B cell (primary cell): ENCODE data around the gene RETN. TPM values are rescaled to one million over a fixed set of nuclear protein-coding genes. Genes with fewer than 3 reads are reported as not detected.

ENCODE experiments used
- ATAC-seq: fragments of 200-7000 bp; cut with Tn5 transposase; one replicate; pipeline ENCODE4 v1.10.0; 2021; ENCODE audit warnings: low read depth, mild to moderate bottlenecking, moderate number of reproducible peaks, moderate library complexity
- CTCF ChIA-PET: fragments of 350-600 bp; sonication (Branson Sonifier 250); formaldehyde crosslinking; loops from one replicate; lab custom pipeline; 2021; ENCODE audit warnings: antibody characterized with exemption, inconsistent platforms; lab: Charles Lee
- POLR2A ChIA-PET: fragments of 350-600 bp; sonication (Branson Sonifier 250); formaldehyde crosslinking; loops from one replicate; lab custom pipeline; 2021; ENCODE audit warnings: antibody characterized with exemption; lab: Charles Lee
- DNase-seq: peaks from one replicate; pipeline ENCODE4 v3.0.0; 2013
- H2AFZ ChIP-seq: 2 replicates; pipeline ENCODE4 v1.6.1; 2012; ENCODE audit warnings: mild to moderate bottlenecking, low read depth, low read length; ENCODE audit not compliant: insufficient read depth, poor library complexity, severe bottlenecking
- H3K27ac ChIP-seq, 2 donors: 1 replicate in 1 of 2; 2 replicates in 1 of 2; pipeline ENCODE4 v1.5.1; 2012 to 2013; ENCODE audit warnings: low read length in 2 of 2, mild to moderate bottlenecking in 2 of 2, moderate library complexity in 1 of 2
- H3K27me3 ChIP-seq, 4 experiments: fragments of 200-600 bp in 1 of 4; sonication (generic) in 1 of 4; replicated peaks in 1 of 4; 1 replicate in 2 of 4; 2 replicates in 2 of 4; pipeline versions ENCODE4 v1.6.1 to v1.7.0; 2013 to 2016; ENCODE audit warnings: low read length in 3 of 4, mild to moderate bottlenecking in 2 of 4, mixed read lengths in 1 of 4, moderate library complexity in 1 of 4; ENCODE audit not compliant: insufficient read depth in 4 of 4, control insufficient read depth in 3 of 4; ENCODE audit errors: control extremely low read depth in 1 of 4
- H3K36me3 ChIP-seq, 2 experiments: replicated peaks in 1 of 2; 1 replicate in 1 of 2; 2 replicates in 1 of 2; pipeline versions ENCODE4 v1.6.1 to v1.7.1; 2013; ENCODE audit warnings: low read length in 1 of 2; ENCODE audit not compliant: insufficient read depth in 2 of 2, control insufficient read depth in 1 of 2; ENCODE audit errors: control extremely low read depth in 1 of 2, extremely low read depth in 1 of 2
- H3K4me1 ChIP-seq, 2 donors: fragments of 200-600 bp in 1 of 2; sonication (generic) in 1 of 2; 1 replicate in 1 of 2; 2 replicates in 1 of 2; pipeline versions ENCODE4 v1.5.1 to v1.6.1; 2013 to 2017; ENCODE audit warnings: low read length in 2 of 2; ENCODE audit not compliant: control insufficient read depth in 2 of 2, insufficient read depth in 2 of 2
- H3K4me2 ChIP-seq: replicated peaks from 2 replicates; pipeline ENCODE3; 2012; ENCODE audit warnings: mild to moderate bottlenecking, low read depth, low read length; ENCODE audit not compliant: poor library complexity, severe bottlenecking
- H3K4me3 ChIP-seq, 5 experiments: fragments of 200-600 bp in 1 of 5; sonication (generic) in 1 of 5; 1 replicate in 3 of 5; 2 replicates in 2 of 5; pipeline versions ENCODE4 v1.5.1 to v1.7.0; 2011 to 2016; ENCODE audit warnings: low read length in 4 of 5, mild to moderate bottlenecking in 4 of 5, low read depth in 2 of 5, control low read depth in 1 of 5, moderate library complexity in 1 of 5; ENCODE audit not compliant: insufficient read depth in 1 of 5; ENCODE audit errors: control extremely low read depth in 1 of 5, extremely low read depth in 1 of 5
- H3K79me2 ChIP-seq: fragments of 200-600 bp; sonication (generic); one replicate; pipeline ENCODE4 v1.6.0; 2016; ENCODE audit warnings: low read length; ENCODE audit not compliant: control insufficient read depth, insufficient read depth
- H3K9ac ChIP-seq: fragments of 200-600 bp; sonication (generic); 2 replicates; pipeline ENCODE4 v1.6.1; 2017; ENCODE audit warnings: mild to moderate bottlenecking, low read length, moderate library complexity
- H3K9me3 ChIP-seq, 3 donors: one replicate each; pipeline versions ENCODE4 v1.6.1 to v1.7.1; 2013; ENCODE audit warnings: low read length in 2 of 3; ENCODE audit not compliant: control insufficient read depth in 2 of 3, insufficient read depth in 1 of 3; ENCODE audit errors: control extremely low read depth in 1 of 3
- H4K20me1 ChIP-seq: 2 replicates; pipeline ENCODE4 v1.6.0; 2012; ENCODE audit warnings: mild to moderate bottlenecking, low read length; ENCODE audit not compliant: insufficient read depth, control insufficient read depth, poor library complexity, severe bottlenecking
- H3K27ac Mint-ChIP-seq: one replicate; pipeline ENCODE4 v1.8.0; 2021; ENCODE audit warnings: mixed read lengths
- H3K27me3 Mint-ChIP-seq: one replicate; pipeline ENCODE4 v1.8.0; 2021; ENCODE audit warnings: mixed read lengths
- H3K4me1 Mint-ChIP-seq: one replicate; pipeline ENCODE4 v1.8.0; 2021; ENCODE audit warnings: mixed read lengths
- H3K4me3 Mint-ChIP-seq: one replicate; pipeline ENCODE4 v1.8.0; 2021; ENCODE audit warnings: mixed read lengths
- H3K9me3 Mint-ChIP-seq: one replicate; pipeline ENCODE4 v1.8.0; 2022; ENCODE audit warnings: mixed read lengths; ENCODE audit not compliant: insufficient read depth
- CTCF ChIP-seq: fragments of 200-600 bp; IDR thresholded peaks from one replicate; pipeline ENCODE4 v1.8.0; 2022; ENCODE audit warnings: antibody characterized with exemption, mild to moderate bottlenecking
- EZH2 ChIP-seq: IDR thresholded peaks from 2 replicates; pipeline ENCODE4 v1.6.1; 2012; ENCODE audit warnings: borderline replicate concordance, low read depth, mild to moderate bottlenecking, moderate library complexity, low read length; ENCODE audit not compliant: insufficient read depth, poor library complexity, severe bottlenecking
- WGBS: methylation state at CpG from one replicate; pipeline ENCODE4 v1.1.5; 2013; ENCODE audit warnings: missing lambda C conversion rate; ENCODE audit not compliant: insufficient coverage; 5-methylcytosine and 5-hydroxymethylcytosine counted together
- intact Hi-C: fragments of 100-400 bp; cut with micrococcal nuclease; formaldehyde crosslinking; loops from one replicate; pipeline ENCODE4 v1.10.0; 2022
- polyA plus RNA-seq: library from polyadenylated mRNA; depleted of rRNA; stranded (reverse); fragments of >200 nt; gene quantifications from 2 replicates; pipeline ENCODE4 v1.2.3, GENCODE V29; 2012
- total RNA-seq, 2 donors: library from RNA; stranded (reverse); fragments of 120-200 nt in 1 of 2; gene quantifications; 1 replicate in 1 of 2; 2 replicates in 1 of 2; pipeline versions ENCODE4 v1.2.3 to v1.2.4, GENCODE V29; 2013 to 2022

Gene RETN
- total and polyA plus RNA-seq, 2 donors (not counting 1 experiment from before 2014, with no cell fraction given): not detected

GRCh38 chr19:7625763-7626372 is 43.0 kb upstream of the RETN start:
- 96% methylated on average over 34 of the region's 34 CpGs for WGBS
- Histone ChIP-seq H3K4me2 (no peak overlapping the region), H3K9ac (no peak overlapping the region), H3K27me3 (no peaks in the 10 kb centered on the region), H2AFZ (no peak overlapping the region), H3K9me3 (peaks cover 0 to 3% (median 0%) of the 10 kb centered on the region in 3 donors), H4K20me1 (peaks cover 41% of the 10 kb centered on the region), H3K4me1 (peaks cover 18 to 31% of the 10 kb centered on the region in 2 donors), H3K4me3 (no peak overlapping the region), H3K79me2 (peaks cover 49% of the 10 kb centered on the region), H3K36me3 (peaks cover 5 to 68% of the 10 kb centered on the region in 2 experiments), H3K27ac (no peak overlapping the region)
- Mint-ChIP-seq H3K9me3 (no peaks in the 10 kb centered on the region), H3K4me1 (peaks cover 34% of the 10 kb centered on the region), H3K27me3 (no peaks in the 10 kb centered on the region), H3K4me3 (no peak overlapping the region), H3K27ac (no peak overlapping the region)
- DNase-seq (no peak), ATAC-seq (no peak)
- TF ChIP-seq CTCF: no peak
- TF ChIP-seq EZH2: no peak
- ChIA-PET POLR2A (interaction anchor here (0.7 to 1.5 kb wide), 2 partner anchors 10 to 30 kb away, joined by 3 to 4 read pairs; partner anchors contain the start of gene CAMSAP3), CTCF (interaction anchor here (1.0 kb wide), 1 partner anchor 58 kb away, joined by 3 read pairs; no protein-coding TSS in a partner anchor)
- intact Hi-C loops: no loop called here

DNA sequence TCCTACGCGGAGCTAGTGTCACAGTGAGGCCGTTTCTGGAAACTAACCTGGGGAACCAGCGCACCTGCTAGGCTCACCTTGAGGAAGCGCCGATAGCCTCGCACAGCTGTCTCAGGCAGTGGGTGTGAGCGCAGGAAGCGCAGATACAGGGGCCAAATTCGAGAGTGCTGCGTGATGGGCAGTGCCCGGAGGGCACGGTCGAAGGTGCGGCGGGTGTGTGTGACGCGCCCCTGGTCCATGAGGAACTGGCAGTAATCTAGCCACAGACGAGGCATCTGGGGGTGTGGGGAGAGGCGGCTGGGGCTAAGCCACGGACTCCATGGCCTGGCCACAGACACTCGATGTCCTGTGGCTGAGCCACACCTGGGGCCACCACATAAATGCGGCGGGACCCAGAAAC is 41.7 kb upstream of the RETN start:
- TF ChIP-seq EZH2 (no peak), CTCF (no peak)
- H3K4me3 ChIP-seq: no peak overlapping the region
- peak overlapping the region; percentile 54 for H3K4me3 Mint-ChIP-seq
- intact Hi-C loops: no loop called here
- ChIA-PET CTCF (interaction anchor here (0.6 kb wide), 1 partner anchor 147 kb away, joined by 3 read pairs; no protein-coding TSS in a partner anchor), POLR2A (interaction anchor here (1.5 kb wide), 1 partner anchor 9 kb away, joined by 3 read pairs; no protein-coding TSS in a partner anchor)
- ATAC-seq: no peak
- H2AFZ ChIP-seq: no peak overlapping the region
- H3K27me3 ChIP-seq: no peaks in the 10 kb centered on the region
- H3K36me3 ChIP-seq: peaks cover 3 to 60% of the 10 kb centered on the region in 2 experiments
- peaks cover 40% of the 10 kb centered on the region for H3K4me1 Mint-ChIP-seq
- H3K4me2 ChIP-seq: no peak overlapping the region
- H4K20me1 ChIP-seq: peaks cover 41% of the 10 kb centered on the region
- peaks cover 61% of the 10 kb centered on the region for H3K79me2 ChIP-seq
- H3K9me3 ChIP-seq: peaks cover 0 to 3% (median 0%) of the 10 kb centered on the region in 3 donors
- peaks cover 19 to 31% of the 10 kb centered on the region in 2 donors for H3K4me1 ChIP-seq
- no peak overlapping the region for H3K27ac Mint-ChIP-seq
- no peak overlapping the region for H3K27ac ChIP-seq
- no peaks in the 10 kb centered on the region for H3K27me3 Mint-ChIP-seq
- H3K9ac ChIP-seq: no peak overlapping the region
- DNase-seq: no peak
- WGBS: 96% methylated on average over 24 of the region's 24 CpGs
- no peaks in the 10 kb centered on the region for H3K9me3 Mint-ChIP-seq
